ENCODE measurements around the gene TUBE1.

DNA sequence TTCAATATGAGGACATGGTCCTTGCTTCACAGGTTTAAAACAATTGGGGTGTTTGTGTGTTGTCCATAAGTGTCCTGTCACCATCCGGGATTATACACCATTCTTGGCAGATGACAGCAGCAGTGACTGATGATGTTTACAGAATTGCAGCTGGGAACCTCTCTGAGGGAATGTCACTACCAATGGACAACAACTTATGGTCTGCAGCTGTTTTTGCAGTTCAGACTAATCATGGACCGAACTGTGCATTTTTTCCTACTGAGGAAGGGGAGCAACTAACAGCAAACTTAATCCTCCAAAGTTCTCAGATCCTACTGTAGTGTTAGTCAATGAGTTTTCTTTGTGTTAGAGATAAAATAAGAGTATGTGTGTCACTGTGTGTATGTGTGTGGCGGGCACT lies 26.1 kb upstream of the TUBE1 start:
- no peak for TF ChIP-seq CTCF (IDR thresholded peaks at IDR 0.05)
- no peak for TF ChIP-seq TAF1 (IDR thresholded peaks at IDR 0.05; ENCODE audit: borderline replicate concordance, low read depth, low read length)
- no peak for TF ChIP-seq ZBTB33 (IDR thresholded peaks at IDR 0.05; ENCODE audit: borderline replicate concordance, low read depth)
- no peak for TF ChIP-seq MXI1 (IDR thresholded peaks at IDR 0.05; ENCODE audit: low read depth, low read length)
- TF ChIP-seq TCF12 (IDR thresholded peaks at IDR 0.05): no peak
- no peak for TF ChIP-seq EP300 (IDR thresholded peaks at IDR 0.05; ENCODE audit: borderline replicate concordance in 1 of 2, low read depth in 1 of 2, low read length in 1 of 2)
- no peak for TF ChIP-seq MEF2A (IDR thresholded peaks at IDR 0.05; ENCODE audit: borderline replicate concordance, low read depth)
- no peak for TF ChIP-seq JUND (IDR thresholded peaks at IDR 0.05)
- no peak for TF ChIP-seq POLR2AphosphoS5 (IDR thresholded peaks at IDR 0.05; ENCODE audit: low read depth, low read length)

All from SK-N-SH (cell line).